ENCODE results near the gene CXCL8. TPM values are rescaled to one million over a fixed set of nuclear protein-coding genes. Genes with fewer than 3 reads are reported as not detected.

The CXCL8 gene
- total RNA-seq, 2 experiments from 2014 or later, result 9.9 to 11.4 TPM

- POLR2A ChIA-PET, result no interaction called here
- Histone ChIP-seq H3K4me1 (ENCODE audit: insufficient read depth, low read length) (no peaks in the 10 kb centered on the region), H3K9me3 (ENCODE audit: control insufficient read depth in 1 of 2, insufficient read depth in 1 of 2, low read length in 2 of 2) (no peaks in the 10 kb centered on the region), H3K36me3 (ENCODE audit: insufficient read depth, low read length) (no peaks in the 10 kb centered on the region), H3K27ac (ENCODE audit: low read depth in 1 of 2, low read length in 2 of 2) (no peak overlapping the region), H3K27me3 (ENCODE audit: control insufficient read depth in 1 of 2, insufficient read depth in 2 of 2, low read length in 2 of 2) (no peaks in the 10 kb centered on the region), H3K4me3 (ENCODE audit: low read length) (no peak overlapping the region)
- CTCF ChIA-PET, result no interaction called here
- no peak for TF ChIP-seq CTCF (IDR thresholded peaks at IDR 0.05)
- DNase-seq, result no peak
- Mint-ChIP-seq H3K4me3 (no peak overlapping the region), H3K27me3 (peaks cover 5% of the 10 kb centered on the region), H3K9me3 (no peaks in the 10 kb centered on the region), H3K27ac (no peak overlapping the region), H3K4me1 (ENCODE audit: low read depth) (no peaks in the 10 kb centered on the region), H3K36me3 (ENCODE audit: low read depth) (no peaks in the 10 kb centered on the region)
- no peak for ATAC-seq (ENCODE audit: poor library complexity)
- intact Hi-C loops (cut with DNase I, micrococcal nuclease), result no loop called here
These were observed 26.7 kb upstream of the CXCL8 start for GRCh38 chr4:73713650-73714049.

GRCh38 chr4:73714647-73715046, 25.7 kb upstream of the CXCL8 start:
- H3K36me3 ChIP-seq (ENCODE audit: insufficient read depth, low read length), result no peaks in the 10 kb centered on the region
- POLR2A ChIA-PET, result no interaction called here
- Mint-ChIP-seq H3K27me3 (peaks cover 5% of the 10 kb centered on the region), H3K9me3 (no peaks in the 10 kb centered on the region), H3K36me3 (ENCODE audit: low read depth) (no peaks in the 10 kb centered on the region), H3K27ac (no peak overlapping the region), H3K4me1 (ENCODE audit: low read depth) (no peaks in the 10 kb centered on the region), H3K4me3 (no peak overlapping the region)
- TF ChIP-seq CTCF (IDR thresholded peaks at IDR 0.05), result no peak
- no peak for DNase-seq
- H3K27me3 ChIP-seq (ENCODE audit: control insufficient read depth in 1 of 2, insufficient read depth in 2 of 2, low read length in 2 of 2), result no peaks in the 10 kb centered on the region
- no peak for ATAC-seq (ENCODE audit: poor library complexity)
- CTCF ChIA-PET, result no interaction called here
- H3K4me3 ChIP-seq (ENCODE audit: low read length), result no peak overlapping the region
- H3K9me3 ChIP-seq (ENCODE audit: control insufficient read depth in 1 of 2, insufficient read depth in 1 of 2, low read length in 2 of 2), result no peaks in the 10 kb centered on the region
- intact Hi-C loops (cut with DNase I, micrococcal nuclease), result no loop called here
- no peak overlapping the region for H3K27ac ChIP-seq (ENCODE audit: low read depth in 1 of 2, low read length in 2 of 2)
- no peaks in the 10 kb centered on the region for H3K4me1 ChIP-seq (ENCODE audit: insufficient read depth, low read length)

GRCh38 chr4:73715659-73716058, 24.7 kb upstream of the CXCL8 start:
- no peak for TF ChIP-seq CTCF (IDR thresholded peaks at IDR 0.05)
- CTCF ChIA-PET, result no interaction called here
- Histone ChIP-seq H3K4me3 (ENCODE audit: low read length) (no peak overlapping the region), H3K9me3 (ENCODE audit: control insufficient read depth in 1 of 2, insufficient read depth in 1 of 2, low read length in 2 of 2) (no peaks in the 10 kb centered on the region), H3K27me3 (ENCODE audit: control insufficient read depth in 1 of 2, insufficient read depth in 2 of 2, low read length in 2 of 2) (no peaks in the 10 kb centered on the region), H3K27ac (ENCODE audit: low read depth in 1 of 2, low read length in 2 of 2) (no peak overlapping the region), H3K36me3 (ENCODE audit: insufficient read depth, low read length) (no peaks in the 10 kb centered on the region), H3K4me1 (ENCODE audit: insufficient read depth, low read length) (no peaks in the 10 kb centered on the region)
- Mint-ChIP-seq H3K4me3 (no peak overlapping the region), H3K36me3 (ENCODE audit: low read depth) (no peaks in the 10 kb centered on the region), H3K27me3 (peaks cover 5% of the 10 kb centered on the region), H3K4me1 (ENCODE audit: low read depth) (no peaks in the 10 kb centered on the region), H3K9me3 (no peaks in the 10 kb centered on the region), H3K27ac (no peak overlapping the region)
- DNase-seq (no peak), ATAC-seq (ENCODE audit: poor library complexity) (no peak)
- POLR2A ChIA-PET, result no interaction called here
- intact Hi-C loops (cut with DNase I, micrococcal nuclease), result no loop called here
